OCI-M1 (cell line): Measurements from ENCODE around the gene POLR3C.
"Not testable (repeated sequence)": the region's sequence is repeated elsewhere in the genome, so short reads cannot be mapped to it uniquely, and the experiment has no call there.

ENCODE experiments used
- DNase-seq: peaks from one replicate; lab custom pipeline; 2025; lab: John Stamatoyannopoulos, UW

Gene POLR3C, protein sequence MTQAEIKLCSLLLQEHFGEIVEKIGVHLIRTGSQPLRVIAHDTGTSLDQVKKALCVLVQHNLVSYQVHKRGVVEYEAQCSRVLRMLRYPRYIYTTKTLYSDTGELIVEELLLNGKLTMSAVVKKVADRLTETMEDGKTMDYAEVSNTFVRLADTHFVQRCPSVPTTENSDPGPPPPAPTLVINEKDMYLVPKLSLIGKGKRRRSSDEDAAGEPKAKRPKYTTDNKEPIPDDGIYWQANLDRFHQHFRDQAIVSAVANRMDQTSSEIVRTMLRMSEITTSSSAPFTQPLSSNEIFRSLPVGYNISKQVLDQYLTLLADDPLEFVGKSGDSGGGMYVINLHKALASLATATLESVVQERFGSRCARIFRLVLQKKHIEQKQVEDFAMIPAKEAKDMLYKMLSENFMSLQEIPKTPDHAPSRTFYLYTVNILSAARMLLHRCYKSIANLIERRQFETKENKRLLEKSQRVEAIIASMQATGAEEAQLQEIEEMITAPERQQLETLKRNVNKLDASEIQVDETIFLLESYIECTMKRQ

DNA sequence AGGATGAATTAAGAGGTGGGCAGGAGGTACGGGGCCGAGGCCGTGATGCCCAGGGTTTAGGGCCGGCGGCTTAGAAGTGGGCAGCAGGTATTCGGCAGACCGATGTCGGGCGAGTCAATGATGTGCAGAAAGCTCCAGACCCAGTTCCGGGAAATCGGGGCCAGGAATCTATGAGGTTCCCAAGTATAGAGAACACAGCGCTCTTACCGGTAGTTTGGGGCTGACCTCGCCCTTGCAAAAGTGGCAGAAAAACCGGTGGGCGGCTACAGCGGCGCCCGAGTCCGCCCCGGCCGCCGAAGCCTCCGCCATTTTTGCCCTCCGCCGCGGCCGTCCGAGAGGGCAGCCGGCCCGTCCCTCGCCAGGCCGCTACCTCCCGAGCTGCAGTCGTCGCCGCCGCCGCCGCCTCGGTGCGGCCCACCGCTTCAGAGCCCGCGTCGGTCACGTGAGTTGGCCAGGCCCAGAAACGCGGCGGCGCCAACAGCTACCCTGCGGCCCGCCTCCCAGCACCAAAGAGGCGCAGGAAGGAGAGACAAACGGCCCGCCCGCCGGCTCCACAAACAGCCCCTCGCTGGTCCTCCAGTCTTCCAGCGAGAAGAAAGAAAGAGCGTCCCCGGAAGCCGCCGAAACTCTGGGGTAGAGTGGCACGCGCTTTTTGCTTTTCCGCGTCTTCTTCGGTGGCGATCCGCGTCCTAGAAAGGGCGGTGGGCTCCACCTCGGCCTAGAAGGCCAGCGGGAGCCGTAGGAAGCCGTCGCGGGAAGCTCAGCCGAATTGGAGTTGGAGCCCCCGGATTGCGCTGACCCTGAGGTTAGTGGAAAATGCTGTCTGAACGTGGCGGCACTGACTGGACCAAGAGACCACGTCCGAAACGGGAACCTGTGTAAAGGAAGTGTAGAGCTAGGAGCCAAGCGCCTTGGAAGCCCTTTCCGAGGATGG lies at the start of gene POLR3C, which contains the start of gene RNF115:
Gene POLR3C, plus strand, starts transcription at position 636 of the 934 bp plus-strand sequence. CDS start 1,577 bp downstream, outside the sequence.
Gene RNF115, minus strand, starts transcription at position 531 of the 934 bp plus-strand sequence. Its CDS starts 222 bp downstream, at position 309.
- DNase-seq = peak; percentile 98

DNA sequence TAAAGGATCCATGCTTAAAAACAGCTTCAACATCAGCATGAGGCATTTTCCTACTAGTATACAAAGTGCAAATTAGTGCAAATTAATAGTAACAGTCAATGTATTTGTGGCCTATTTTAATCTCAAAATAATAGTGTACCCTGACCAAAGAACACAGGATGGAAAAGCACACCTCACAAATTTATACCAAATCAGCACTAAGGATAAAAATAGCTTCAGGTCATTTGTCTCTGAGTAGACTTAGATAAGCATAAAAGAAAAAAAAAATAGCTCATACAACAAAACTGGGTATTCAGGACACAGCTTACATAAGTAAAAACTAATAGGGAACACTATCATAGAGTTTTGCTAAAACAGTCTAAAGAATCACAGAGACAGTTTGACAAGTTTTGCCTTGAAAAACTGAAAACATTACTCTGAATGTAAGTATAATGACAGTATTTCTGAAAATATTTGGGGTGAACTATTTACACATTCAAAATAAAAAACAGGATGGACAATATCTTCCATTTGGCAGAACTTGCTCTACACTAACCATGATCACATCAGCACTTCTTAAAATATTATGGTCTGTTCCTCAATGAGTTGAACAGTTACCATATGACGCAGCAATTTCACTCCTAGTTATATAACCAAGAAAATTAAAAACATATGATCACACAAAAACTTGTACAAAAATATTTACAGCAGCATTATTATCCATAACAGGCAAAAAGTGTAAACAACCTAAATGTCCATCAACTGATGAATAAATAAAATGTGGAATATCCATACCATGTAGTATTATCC lies 46.4 kb upstream of the POLR3C start:
- no peak for DNase-seq

DNA sequence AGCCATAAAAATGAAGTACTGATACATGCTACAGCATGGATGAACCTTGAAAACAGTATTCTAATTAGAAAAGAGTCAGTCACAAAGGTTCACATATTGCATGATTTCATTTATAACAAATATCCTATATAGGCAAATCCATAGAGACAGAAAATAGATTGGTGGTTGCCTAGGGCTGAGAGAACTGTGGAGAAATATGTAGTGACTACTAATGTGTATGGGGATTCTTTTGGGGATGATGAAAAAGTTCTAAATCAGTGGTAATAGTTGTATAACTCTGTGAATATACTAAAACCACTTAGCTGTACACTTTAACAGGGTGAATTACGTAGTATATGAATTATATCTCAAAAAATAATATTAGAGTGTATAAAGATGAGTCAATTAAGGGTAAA lies 45.9 kb upstream of the POLR3C start:
- no peak for DNase-seq

DNA sequence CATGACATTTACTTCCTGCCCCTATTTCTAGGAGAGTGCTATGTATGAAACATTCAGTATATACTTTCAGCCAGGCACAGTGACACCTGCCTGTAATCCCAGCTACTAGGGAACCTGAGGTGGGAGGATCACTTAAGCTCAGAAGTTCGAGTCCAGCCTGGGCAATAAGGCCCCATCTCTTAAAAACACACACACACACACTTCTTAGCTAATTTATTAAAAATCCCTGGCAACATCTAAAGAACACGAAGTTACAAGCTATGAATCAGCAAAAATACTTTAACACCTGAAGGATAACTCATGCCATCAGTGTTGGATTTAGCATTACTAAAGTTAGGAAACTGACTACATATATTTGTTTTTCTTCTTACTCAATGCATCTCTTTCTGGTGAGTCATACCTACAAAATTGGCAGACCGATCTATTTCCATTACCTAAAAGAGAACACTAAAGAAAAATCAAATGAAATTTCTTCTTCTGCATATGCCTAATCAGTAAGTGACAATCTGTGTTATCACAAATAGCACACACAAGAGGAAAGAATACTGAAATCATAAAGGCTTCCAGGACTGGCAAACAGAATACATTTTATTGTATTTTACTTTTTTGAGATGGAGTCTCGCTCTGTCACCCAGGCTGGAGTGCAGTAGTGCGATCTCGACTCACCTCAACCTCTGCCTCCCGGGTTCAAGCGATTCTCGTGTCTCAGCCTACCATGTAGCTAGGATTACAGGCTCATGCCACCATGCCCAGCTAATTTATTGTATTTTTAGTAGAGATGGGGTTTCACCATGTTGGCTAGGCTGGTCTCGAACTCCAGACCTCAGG lies 41.5 kb upstream of the POLR3C start:
- no peak for DNase-seq

GRCh38 chr1:145784409-145784808 lies 39.6 kb upstream of the POLR3C start:
- DNase-seq = no peak

GRCh38 chr1:145785547-145785946 lies 38.5 kb upstream of the POLR3C start:
- DNase-seq = no peak

GRCh38 chr1:145786271-145786670 lies 37.7 kb upstream of the POLR3C start:
- DNase-seq = no peak

- DNase-seq = no peak
These were observed 35.4 kb upstream of the POLR3C start for GRCh38 chr1:145788580-145788979.

DNA sequence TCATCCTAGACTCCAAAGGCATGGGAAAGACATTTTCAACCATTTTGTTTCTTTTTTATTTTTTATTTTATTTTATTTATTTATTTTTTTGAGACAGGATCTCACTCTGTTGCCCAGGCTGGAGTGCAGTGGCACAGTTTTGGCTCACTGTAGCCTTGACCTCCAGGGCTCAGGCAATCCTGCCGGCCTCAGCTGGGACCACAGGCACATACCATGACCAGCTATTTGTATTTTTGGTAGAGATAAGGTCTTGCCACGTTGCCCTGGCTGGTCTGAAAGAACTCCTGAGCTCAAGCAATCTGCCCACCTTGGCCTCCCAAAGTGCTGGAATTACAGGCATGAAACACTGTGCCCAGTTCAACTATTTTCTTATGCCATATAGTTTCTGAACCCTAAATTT lies 32.1 kb upstream of the POLR3C start:
- DNase-seq = not testable (repeated sequence)

DNA sequence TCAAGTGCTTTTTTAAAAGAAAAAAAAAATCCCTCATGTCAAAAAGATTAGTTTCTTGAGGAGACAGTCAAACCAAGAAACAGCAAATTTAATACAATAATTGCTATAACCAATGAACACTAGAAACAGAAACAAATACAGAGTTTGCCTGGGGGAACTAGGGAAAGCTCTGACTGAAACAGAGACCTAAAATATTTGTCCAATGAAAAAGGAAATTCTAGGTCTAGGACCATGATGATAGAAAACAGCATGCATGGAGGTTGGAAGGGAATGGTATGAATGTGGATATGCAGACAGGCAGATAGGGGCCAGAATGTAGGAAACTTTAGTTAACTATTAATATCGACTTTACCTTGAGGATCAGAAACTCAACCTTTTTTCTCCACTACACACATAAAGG lies 31.5 kb upstream of the POLR3C start:
- DNase-seq = no peak

DNA sequence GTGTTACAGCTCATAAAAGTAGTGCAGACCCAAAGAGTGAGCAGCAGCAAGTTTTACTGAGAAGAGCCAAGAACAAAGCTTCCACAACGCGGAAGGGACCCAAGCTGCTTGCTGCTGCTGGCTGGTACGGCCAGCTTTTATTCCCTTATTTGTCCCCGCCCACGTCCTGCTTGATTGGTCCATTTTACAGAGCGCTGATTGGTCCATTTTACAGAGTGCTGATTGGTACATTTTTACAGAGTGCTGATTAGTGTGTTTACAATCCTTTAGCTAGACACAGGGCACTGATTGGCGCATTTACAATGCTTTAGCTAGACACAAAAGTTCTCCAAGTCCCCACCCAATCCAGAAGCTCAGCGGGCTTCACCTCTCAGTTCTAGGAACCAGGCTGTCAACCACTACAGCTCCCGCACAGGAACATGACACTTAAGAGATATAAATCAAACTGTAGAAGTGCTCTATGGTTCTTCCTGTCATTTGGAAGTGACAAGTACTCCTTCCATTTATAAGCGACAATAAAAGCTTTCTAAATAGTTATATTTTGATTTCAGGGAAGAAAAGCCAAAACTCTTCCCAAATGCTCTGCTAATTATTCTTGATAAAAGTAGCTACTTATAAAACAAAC lies 28.6 kb upstream of the POLR3C start:
- DNase-seq = peak; percentile 55

- DNase-seq = no peak
These were observed 27.2 kb upstream of the POLR3C start for GRCh38 chr1:145796753-145797152.

DNA sequence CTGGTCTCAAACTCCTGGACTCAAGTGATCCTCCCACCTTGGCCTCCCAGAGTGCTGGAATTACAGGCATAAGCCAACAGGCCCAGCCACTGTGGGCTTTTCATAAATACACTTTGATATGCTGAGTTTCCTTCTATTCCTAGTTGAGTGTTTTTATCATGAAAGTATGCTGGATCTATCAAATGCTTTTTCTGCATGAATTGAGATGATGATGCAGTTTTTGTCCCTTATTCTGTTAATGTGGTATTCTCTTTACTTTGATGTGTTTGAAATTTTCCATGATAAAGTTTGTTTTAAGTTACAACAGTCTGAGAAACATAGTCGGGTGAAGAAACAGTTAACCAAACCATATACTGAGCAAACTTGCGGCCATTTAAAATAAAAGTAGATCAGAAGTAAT lies 24.2 kb upstream of the POLR3C start:
- no peak for DNase-seq

- DNase-seq = no peak
These were observed 19.6 kb upstream of the POLR3C start for GRCh38 chr1:145804235-145805045.

- DNase-seq = no peak
These were observed 18.9 kb upstream of the POLR3C start for GRCh38 chr1:145805057-145805456.

DNA sequence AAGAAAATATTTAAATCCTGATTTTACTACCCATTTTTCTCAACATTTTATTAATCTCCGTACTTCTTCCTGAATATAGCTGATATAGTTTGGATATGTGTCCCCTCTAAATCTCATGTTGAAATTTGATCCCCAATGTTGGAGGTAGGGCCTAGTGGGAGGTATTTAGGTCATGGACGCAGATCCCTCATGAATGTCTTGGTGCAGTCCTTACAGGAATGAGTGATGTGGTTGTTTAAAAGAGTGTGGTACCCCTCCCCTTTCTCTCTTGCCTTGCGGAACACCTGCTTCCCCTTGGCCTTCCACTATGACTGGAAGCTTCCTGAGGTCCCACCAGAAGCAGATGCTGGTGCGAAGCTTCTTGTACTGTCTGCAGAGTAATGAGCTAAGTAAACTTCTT lies 17.6 kb upstream of the POLR3C start:
- DNase-seq = no peak

GRCh38 chr1:145806844-145807243 lies 17.2 kb upstream of the POLR3C start:
- DNase-seq = no peak

GRCh38 chr1:145812977-145813810 lies 10.8 kb upstream of the POLR3C start:
- not testable (repeated sequence) for DNase-seq
